HG03280 (cell line): ENCODE measurements around the gene DMPK.
"Not testable (repeated sequence)": the region's sequence is repeated elsewhere in the genome, so short reads cannot be mapped to it uniquely, and the experiment has no call there.

Experiments
- ATAC-seq: cut with Tn5 transposase; IDR thresholded peaks from one replicate; pipeline ENCODE4 v1.9.1; 2021; ENCODE audit warnings: mild to moderate bottlenecking, moderate library complexity; ENCODE audit not compliant: unreplicated experiment

Gene DMPK

DNA sequence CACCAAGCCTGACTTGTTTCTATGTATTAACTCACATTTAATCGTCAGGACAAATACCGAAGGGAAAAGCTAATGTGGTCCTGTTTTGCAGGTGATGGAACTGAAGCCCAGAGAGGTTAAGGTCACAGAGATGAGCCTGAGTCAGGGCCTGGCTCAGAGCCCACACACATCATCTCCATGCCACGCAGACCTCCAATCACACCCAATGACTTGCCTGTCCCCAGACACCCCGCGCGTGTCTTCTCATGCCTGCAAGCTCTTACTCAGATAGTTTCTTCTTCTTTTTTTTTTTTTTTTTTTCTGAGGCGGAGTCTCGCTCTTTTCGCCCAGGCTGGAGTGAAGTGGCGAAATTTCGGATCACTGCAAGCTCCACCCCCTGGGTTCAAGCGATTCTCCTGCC, 29.7 kb downstream of the DMPK start:
- ATAC-seq, result no peak

DNA sequence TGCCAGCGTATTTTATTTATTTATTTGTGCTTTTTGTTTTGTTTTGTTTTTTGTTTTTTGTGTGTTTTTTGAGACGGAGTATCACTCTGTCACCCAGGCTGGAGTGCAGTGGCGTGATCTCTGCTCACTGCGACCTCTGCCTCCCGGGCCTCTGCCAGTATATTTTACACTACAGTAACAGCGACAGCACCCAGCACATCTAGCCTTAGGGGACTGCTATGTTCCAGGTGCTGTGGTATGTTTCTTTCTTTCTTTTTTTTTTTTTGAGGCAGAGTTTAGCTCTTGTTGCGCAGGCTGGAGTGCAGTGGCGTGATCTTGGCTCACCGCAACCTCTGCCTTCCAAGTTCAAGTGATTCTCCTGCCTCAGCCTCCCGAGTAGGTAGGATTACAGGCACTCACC, 30.8 kb downstream of the DMPK start:
- ATAC-seq, result not testable (repeated sequence)

DNA sequence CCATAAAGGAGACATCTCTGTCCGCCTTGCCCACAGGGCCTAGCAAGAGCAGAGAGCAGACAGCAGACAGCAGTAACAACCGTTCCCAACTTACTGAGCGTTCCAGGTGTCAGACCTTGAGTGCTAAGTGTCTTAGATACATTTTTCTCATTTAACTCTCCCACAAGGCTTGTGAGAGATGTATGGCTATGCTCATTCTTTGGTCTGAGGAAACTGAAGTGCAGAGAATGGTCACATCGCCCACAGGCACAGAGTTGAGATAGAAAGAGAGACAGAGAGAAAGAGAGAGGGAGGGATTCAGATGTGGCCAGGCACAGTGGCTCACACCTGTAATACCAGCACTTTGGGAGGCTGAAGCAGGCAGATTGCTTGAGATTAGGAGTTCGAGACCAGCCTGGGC, 34.8 kb downstream of the DMPK start:
- ATAC-seq, result no peak

DNA sequence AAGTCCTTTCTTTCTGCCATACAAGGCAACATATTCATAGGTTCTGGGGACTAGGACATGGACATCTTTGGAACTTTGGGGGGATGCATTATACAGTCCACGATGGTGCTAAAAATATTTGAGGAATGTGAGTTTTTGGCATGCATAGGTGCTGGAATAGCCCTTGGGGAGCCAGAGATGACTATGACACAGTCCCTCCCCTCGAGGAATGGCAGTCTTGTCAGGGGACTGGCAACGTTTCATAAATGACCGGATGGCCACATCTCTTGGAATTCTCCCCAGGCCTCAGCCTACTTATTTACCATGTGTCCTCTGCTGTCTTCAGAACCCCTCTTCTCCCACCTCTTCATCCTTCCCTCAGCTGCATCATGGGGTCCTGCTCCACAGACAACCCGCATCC, 35.4 kb downstream of the DMPK start:
- no peak for ATAC-seq

DNA sequence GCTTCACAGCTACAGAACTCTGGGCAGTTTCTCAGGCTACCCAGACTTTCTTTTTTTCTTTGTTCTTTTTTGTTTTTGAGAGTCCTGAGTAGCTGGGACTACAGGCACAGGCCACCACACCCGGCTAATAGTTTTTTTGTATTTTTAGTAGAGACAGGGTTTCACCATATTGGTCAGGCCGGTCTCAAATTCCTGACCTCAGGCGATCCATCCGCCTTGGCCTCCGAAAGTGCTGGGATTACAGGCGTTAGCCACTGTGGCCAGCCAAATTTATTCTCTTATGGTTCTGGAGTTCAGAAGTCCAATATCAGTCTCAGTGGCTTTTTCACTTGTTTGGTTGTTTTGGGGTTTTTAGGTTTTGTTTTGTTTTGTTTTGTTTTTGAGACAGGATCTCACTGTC, 36.7 kb downstream of the DMPK start:
- no peak for ATAC-seq

DNA sequence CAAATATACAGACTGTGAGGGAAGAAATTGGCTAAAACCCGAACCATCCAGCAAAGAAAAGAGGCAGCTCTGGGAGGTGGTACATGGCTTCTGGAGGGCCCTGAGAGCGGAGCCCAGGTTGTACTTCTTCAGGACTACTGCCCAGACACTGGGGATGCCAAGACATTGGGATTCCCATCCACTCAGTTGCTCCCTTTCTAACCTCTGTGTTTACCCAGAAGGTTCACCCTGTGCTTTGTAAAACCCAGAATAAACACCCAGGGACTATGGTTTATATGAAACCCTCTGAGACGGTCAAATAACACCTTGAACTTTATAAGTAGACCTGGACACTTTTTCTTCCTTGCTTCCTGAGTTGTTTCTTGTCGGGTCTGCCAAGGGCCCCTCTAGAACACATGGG, 39.3 kb downstream of the DMPK start:
- ATAC-seq, result no peak

DNA sequence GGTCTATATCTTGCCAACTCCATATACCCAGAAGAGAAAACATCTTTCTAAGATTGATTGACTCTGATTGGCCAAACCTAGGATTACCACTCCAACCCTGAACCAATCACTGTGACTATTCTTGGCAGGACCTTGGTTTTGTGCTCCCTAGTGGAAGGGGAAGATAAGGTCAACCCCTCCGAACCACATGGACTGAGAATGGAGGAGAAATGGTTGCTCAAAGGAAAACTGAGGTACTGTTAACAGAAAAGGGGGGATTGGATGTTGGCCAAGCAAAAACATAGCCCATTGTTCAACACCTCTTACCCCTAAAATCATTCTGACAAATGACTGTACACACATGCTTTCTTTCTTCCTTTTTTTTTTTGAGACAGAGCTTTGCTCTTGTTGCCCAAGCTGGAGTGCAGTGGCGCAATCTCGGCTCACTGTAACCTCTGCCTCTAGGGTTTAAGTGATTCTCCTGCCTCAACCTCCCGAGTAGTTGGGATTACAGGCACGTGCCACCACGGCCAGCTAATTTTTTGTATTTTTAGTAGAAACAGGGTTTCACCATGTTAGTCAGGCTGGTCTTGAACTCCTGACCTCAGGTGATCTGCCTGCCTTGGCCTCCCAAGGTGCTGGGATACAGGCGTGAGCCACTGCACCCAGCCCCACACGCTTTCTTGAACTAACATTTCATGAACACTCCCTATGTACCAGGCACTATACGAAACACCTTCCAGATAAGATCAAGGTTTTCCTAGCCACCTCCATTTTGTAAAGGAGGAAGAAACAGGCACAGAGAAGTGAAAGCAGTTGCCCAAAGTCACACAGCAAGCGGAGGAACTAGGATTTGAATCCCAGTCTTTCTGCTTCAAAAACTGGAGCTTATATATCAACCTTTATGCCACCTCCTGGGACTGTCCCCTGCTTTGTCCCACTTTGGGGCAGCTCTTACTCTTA, 42.5 kb downstream of the DMPK start:
- no peak for ATAC-seq

DNA sequence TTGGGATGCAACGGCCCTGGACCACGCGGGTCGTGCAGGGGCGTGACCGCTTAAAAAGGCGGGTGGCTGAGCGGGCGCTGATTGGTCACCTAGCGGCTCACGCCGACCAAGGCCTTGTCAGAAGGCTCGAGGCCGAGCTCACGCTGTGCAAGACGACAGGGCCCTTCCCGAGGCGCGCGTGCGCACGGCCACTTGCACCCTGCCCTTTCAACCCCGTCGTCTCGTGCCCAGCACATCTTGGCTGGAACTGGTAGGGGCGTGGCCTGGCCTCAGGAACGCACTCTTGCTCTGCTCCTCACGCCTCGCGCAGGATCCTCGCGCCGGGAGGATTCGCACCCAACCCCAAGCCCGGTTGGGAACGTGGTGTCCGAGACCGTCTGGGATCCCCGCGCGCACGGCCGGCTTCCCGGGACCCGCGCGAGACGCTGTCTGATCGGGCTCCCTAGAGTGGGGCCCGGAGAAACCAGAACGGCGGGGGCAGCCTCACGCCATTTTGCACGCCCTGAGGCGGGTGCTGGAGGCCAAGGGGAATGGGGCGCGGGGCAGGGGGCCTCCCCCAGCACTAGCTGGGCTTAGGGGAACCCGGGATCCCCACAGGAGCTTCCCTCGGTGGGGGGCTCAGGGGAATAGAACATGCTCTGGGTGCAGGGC, 49.0 kb downstream of the DMPK start, which contains the start of gene MEIOSIN:
TSS of gene MEIOSIN (plus strand) at position 280 of the 651 bp plus-strand sequence. CDS start 1,938 bp downstream, outside the sequence.
- ATAC-seq, result no peak

DNA sequence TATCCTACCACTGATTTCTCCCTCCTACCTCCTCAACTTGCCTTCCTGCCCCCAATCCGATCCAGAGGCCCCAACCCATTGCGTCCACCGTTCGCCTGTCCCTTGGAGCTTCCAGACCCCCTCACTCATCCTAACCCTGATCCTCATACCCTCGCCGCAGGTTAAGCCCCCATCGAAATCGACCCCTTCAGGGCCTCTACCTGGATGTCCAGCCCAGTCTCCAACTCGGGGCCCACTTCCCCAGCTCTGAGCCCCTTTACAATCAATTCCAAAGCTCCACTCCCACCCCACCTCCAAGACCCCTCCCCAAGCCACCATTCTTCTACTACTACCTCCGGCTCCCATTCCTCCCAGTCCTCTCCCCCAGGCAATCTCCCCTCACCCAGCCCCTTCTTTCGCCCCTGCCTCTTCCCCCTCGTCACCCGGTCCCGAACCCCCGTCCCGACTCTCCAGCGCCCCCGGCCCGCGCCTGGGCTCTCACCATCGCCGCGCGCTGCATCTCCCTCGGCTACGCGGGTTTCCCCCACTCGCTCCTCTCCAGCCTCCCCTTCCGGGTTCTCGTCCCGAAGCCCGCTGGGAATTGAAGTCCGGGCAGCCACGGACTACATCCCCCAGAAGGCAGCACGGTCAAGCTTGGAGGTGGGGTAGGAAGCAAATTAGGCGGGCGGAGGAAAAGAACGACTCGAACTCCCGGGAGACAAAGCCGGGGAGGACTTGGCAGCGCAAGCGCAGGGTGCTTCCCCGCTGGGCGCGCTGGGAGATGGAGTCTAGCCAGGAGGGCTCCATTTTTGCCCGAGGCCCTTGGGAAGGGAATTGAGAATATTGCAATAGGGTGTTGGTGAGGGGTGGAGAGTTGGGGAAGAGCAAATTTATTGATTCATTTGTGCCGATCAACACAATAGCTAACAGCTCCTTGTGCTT, 51.7 kb downstream of the DMPK start, which contains the start of gene FBXO46:
TSS of gene FBXO46 (minus strand) at position 529 of the 921 bp plus-strand sequence. CDS start 17,401 bp downstream, outside the sequence.
- peak; percentile 95 for ATAC-seq

DNA sequence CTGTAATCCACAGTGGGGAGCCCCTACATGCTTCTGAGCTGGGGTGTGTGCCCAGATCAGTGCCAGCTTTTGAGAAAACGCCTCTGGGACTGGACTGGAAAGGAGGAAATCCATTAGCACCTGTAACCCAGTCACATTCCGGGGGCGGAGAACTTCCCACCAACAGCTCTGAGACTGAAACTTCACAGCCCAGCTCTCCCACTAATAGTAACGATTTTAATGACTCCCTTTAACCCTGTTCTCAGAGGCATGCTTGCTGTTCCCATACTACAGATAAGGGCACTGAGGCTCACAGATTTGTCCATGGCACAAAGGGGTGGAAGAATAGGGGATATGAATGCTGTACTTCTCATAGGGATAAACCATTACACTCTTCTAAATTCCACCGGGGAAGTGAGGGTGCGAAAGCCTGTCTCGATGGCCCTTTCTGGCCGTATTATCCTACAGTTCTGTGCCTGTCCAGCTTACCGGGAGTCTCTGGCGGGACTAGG, 52.4 kb downstream of the DMPK start:
- ATAC-seq, result no peak

DNA sequence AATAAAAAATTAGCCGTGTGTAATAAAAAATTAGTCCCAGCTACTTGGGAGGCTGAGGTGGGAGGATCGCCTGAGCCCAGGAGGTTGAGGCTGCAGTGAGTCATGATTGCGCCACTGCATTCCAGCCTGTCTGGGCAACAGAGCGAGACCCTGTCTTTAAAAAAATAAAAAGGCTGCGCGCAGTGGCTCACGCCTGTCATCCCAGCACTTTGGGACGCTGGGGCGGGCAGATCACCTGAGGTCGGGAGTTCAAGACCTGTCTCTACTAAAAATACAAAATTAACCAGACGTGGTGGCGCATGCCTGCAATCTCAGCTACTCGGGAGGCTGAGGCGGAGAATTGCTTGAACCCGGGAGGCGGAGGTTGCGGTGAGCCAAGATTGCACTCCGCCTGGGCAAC, 53.6 kb downstream of the DMPK start:
- ATAC-seq, result not testable (repeated sequence)

DNA sequence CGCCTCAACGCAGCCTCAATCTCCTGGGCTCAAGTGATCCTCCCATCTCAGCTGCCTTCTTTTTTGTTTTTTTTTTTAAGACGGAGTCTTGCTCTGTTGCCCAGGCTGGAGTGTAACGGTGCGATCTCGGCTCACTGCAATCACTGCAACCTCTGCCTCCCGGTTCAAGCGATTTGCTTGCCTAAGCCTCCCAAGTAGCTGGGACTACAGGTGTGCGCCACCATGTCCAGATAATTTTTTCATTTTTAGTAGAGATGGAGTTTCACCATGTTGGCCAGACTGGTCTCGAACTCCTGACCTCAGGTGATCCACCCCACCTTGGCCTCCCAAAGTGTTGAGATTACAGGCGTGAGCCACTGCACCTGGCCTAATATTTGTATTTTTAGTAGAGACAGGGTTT, 62.2 kb downstream of the DMPK start:
- not testable (repeated sequence) for ATAC-seq
